GM19452 (cell line): ENCODE data around the gene DCTPP1.
"Not testable (repeated sequence)": the region's sequence is repeated elsewhere in the genome, so short reads cannot be mapped to it uniquely, and the experiment has no call there.

Experiments
- ATAC-seq: cut with Tn5 transposase; IDR thresholded peaks from one replicate; pipeline ENCODE4 v1.9.1; 2021; ENCODE audit not compliant: unreplicated experiment

DCTPP1 gene

GRCh38 chr16:30414159-30414558, 15.7 kb downstream of the DCTPP1 start:
- ATAC-seq, result no peak

DNA sequence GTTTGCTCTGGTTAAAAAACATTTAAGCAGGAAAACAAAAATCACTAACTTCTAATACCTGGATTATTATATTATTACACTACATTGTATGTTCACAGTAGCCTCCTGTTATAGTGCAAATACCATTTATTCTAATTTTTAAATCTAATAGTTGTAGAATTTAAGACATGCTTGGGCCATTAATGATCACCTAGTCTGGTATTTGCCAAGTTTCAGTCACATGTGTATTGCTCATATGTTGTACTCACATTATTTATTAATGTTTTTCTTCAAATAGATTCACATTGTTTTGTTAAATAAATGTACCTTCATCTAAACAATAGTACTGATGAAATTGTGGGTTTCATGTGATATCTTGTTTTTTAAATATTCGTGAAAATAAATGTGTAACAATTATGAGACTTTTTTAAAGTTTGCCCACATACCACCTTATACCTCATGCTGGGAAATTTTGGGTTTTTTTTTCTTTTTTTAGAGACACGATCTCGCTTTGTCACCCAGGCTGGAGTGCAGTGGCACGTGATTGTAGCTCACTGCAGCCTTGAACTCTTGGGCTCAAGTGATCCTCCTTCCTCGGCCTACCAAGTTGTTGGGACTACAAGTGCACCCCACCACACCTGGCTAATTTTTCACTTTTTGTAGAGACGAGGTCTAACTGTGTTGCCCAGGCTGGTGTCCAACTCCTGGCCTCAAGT, 16.6 kb downstream of the DCTPP1 start:
- ATAC-seq, result no peak

- ATAC-seq, result no peak
These were observed 20.4 kb downstream of the DCTPP1 start for GRCh38 chr16:30409125-30410060.

DNA sequence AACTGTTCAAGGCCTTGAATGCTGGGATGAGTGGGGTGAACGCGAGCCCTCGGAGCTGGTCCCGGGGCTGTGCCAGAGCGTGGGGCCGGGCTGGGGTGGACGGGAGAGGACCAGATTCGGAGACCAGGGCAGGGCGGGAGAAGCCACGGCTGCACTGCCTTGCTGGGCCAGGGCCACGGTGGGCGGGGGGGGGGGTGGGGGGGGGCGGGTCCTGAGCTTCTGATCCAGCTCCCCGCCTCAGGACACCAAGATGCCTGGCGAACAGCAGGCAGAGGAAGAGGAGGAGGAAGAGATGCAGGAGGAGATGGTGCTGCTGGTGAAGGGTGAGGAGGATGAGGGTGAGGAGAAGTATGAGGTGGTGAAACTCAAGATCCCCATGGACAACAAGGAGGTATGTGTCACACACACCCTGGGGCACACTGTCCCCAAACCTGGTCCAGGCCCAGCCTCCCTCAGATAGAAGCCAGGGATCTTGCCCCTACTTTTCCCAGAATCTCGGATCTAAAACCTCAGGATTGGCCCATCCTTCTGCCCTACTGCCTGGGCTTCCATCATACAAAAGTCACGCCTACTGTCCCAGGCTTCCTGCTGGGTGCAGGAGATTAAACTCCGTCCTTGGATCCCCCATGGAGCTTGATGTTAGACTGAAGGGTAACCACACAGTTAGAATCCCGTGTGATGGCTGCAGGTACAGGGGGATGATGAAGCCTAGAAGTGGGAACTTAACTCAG, 21.9 kb downstream of the DCTPP1 start:
- ATAC-seq, result peak; percentile 6

GRCh38 chr16:30407102-30407803, 22.6 kb downstream of the DCTPP1 start, which contains the start of gene ZNF771:
Gene ZNF771, plus strand, starts transcription at chr16:30407606. Its CDS starts 448 bp downstream, at chr16:30408054.
- ATAC-seq, result peak; percentile 75

- no peak for ATAC-seq
These were observed 23.1 kb downstream of the DCTPP1 start for GRCh38 chr16:30406795-30407101.

- ATAC-seq, result no peak
These were observed 27.9 kb downstream of the DCTPP1 start for GRCh38 chr16:30401768-30402425.

GRCh38 chr16:30399435-30400186, 30.2 kb downstream of the DCTPP1 start:
- ATAC-seq, result no peak

- no peak for ATAC-seq
These were observed 31.0 kb downstream of the DCTPP1 start for GRCh38 chr16:30398661-30399434.

DNA sequence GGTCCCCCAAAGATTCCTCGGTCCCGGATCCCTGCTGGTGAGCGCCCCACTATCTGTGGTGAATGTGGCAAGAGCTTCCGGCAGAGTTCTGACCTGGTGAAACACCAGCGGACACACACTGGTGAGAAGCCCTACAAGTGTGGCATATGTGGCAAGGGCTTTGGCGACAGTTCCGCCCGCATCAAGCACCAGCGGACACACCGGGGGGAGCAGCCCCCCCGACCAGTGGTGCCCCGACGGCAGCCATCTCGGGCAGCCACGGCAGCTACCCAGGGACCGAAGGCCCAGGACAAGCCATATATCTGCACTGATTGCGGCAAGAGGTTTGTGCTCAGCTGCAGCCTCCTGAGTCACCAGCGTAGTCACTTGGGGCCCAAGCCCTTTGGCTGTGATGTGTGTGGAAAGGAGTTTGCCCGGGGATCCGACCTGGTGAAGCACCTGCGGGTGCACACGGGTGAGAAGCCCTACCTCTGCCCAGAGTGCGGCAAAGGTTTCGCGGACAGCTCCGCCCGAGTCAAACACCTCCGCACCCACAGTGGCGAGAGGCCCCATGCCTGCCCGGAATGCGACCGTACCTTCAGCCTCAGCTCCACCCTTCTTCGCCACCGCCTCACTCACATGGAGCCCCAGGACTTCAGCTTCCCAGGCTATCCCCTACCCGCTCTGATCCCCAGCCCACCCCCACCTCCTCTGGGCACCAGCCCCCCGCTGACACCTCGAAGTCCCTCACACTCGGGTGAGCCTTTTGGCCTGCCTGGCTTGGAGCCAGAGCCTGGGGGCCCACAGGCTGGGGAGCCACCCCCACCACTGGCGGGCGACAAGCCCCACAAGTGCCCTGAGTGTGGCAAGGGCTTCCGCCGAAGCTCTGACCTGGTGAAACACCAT, 31.8 kb downstream of the DCTPP1 start:
- no peak for ATAC-seq

DNA sequence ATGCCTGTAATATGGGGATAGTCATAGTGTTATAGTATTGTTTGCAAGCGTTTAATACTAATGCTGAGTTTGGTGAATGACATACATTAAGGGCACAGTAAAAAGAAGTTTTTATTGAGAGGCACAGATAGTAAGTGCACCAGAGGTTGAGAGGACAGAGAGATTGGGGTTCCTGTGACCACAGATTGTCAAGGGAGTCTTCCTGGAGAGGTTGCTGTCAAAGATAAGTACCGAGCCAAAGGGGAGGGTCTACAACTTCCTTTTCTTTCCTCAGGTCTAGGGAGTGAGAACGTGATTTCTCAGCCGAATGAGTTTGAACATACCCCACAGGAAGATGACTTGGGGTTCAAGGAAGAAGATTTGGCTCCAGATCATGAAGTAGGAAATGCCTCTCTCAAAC, 32.8 kb downstream of the DCTPP1 start:
- ATAC-seq, result no peak

DNA sequence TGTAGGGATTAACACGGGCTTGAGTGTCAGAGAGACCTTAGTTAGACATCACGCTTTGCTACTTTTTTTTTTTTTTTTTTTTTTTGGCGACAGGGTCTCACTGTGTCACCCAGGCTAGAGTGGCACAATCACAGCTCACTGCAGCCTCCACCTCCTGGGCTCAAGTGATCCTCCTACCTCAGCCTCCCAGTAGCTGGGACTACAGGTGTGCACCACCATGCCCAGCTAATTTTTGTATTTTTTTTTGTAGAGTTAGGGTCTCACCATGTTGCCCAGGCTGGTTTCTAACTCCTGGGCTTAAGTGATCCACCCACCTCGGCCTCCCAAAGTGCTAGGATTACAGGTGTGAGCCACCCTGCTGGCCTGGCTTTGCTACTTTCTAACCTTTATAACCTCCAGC, 33.2 kb downstream of the DCTPP1 start:
- not testable (repeated sequence) for ATAC-seq

DNA sequence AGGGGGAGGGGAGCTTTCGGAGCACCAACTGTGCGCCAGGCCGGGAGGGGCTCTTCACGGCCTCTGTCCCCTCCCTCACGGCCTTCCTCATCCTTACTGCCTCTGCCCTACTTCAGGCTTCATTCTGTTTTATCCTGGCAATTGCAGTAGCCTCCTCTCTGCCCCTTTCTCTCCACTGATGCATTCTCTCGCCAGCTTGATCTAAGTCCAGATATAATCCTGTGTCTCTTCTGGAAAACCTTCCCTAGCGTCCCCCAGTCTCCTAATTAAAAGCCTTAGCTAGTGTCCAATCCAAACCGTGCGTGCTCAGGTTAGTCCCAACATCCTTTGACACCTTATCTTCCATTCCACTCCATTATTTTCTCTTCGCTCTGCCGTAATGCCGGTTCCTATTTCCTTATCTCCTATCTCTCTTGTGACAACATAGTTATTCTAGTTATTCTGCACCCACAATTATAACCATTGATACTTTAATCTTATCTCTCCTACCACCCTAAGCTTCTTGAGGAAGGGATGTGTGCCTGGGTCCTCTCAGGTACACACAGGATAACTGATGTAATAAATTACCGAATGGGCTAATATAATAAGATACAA, 33.7 kb downstream of the DCTPP1 start:
- no peak for ATAC-seq

- ATAC-seq, result peak; percentile 68
These were observed 34.5 kb downstream of the DCTPP1 start, which contains the start of gene ZNF48 for GRCh38 chr16:30395155-30395991. Gene ZNF48, plus strand, starts transcription at chr16:30395420. Its CDS starts 375 bp downstream, at chr16:30395795.

DNA sequence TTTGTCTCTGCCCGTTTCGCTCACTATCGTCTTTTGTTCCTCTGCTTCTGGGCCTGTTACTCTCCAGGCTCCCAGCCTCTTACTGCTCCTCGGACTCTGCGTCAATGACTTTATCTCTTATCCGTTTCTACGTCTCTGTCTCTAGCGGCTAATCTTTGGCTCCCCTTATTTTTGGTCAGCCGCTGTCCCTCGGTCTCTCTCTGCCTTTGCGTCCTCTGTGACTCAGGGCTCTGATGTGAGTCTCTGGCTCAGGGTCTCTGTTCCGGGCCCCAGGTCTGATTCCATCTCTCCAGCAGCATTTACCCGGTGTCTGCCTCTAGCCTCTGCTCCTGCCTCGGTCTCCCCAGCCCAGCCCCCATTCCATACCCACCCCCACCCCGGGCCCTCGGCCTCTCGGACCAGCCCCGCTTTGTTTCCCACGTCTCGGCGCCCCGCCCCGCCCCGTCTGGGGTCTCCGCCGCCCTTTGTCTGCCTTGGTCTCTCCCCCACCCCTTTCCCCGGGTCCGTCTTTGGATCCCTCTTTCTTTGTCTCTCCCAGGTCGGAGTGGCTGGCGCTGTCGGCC, 35.2 kb downstream of the DCTPP1 start:
- no peak for ATAC-seq

- no peak for ATAC-seq
These were observed 46.3 kb downstream of the DCTPP1 start for GRCh38 chr16:30383521-30383920.
